Measurements from ENCODE around the gene LRP2. TPM values are rescaled to one million over a fixed set of nuclear protein-coding genes. Genes with fewer than 3 reads are reported as not detected.

Gene LRP2
- total and polyA plus RNA-seq, 2 of the 8 experiments (the other 6 are each of a cell fraction or from before 2014, with no cell fraction given), result 2.0 to 2.9 TPM

DNA sequence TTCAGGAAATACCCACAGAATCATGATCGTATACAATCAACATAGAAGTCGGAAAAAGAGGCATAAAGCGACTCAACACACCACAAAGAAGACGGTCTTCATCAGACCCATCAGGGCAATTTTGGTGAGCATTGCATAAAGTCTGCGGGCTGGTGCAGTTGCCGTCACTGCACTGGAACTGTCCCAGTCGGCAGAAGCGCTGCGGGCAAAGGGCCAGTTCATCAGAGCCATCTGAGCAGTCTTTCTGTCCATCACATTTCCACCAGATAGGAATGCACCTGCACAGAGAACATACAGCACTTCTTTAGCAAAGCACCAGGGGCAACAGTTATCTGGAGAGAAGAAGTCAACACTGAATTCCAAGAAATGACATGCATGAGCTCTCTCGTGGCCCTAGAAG is 187.2 kb downstream of the LRP2 start (continued):
- no peak for TF ChIP-seq CHD2 (IDR thresholded peaks at IDR 0.05; ENCODE audit: low read length)
- no peak for TF ChIP-seq EZH2 (IDR thresholded peaks at IDR 0.05; ENCODE audit: low read depth, low read length, severe bottlenecking)
- no peak for TF ChIP-seq RBBP5 (IDR thresholded peaks at IDR 0.05; ENCODE audit: borderline replicate concordance, low read depth, low read length)
- TF ChIP-seq, protein P1, sequence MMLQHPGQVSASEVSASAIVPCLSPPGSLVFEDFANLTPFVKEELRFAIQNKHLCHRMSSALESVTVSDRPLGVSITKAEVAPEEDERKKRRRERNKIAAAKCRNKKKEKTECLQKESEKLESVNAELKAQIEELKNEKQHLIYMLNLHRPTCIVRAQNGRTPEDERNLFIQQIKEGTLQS (IDR thresholded peaks at IDR 0.05; ENCODE audit: insufficient read depth, low read depth, low read length), result no peak
- no peak for TF ChIP-seq TEAD4 (IDR thresholded peaks at IDR 0.05; ENCODE audit: low read depth, low read length)
- no peak for TF ChIP-seq CREB1 (IDR thresholded peaks at IDR 0.05)

Data from H1 (cell line).